ENCODE results near the gene GPR84. TPM values are rescaled to one million over a fixed set of nuclear protein-coding genes. Genes with fewer than 3 reads are reported as not detected.
A peak's percentile ranks its signal among the peaks of the same experiment; 100 is the strongest.

Gene GPR84
- total and polyA plus RNA-seq, 2 experiments from 2014 or later = not detected

GRCh38 chr12:54390668-54391551, 26.6 kb upstream of the GPR84 start:
- H3F3A ChIP-seq (replicated peaks; ENCODE audit: low read depth) = peaks cover 13% of the 10 kb centered on the region; the same call in 1 of the 2 replicates
- H3K4me1 ChIP-seq (ENCODE audit: insufficient read depth) = peaks cover 68% of the 10 kb centered on the region
- H3K79me2 ChIP-seq (replicated peaks; ENCODE audit: insufficient read depth) = no peaks in the 10 kb centered on the region
- Mint-ChIP-seq H3K27ac (no peak overlapping the region), H3K4me1 (peaks cover 70% of the 10 kb centered on the region), H3K27me3 (ENCODE audit: insufficient read depth, low read depth, poor library complexity) (peaks cover 20% of the 10 kb centered on the region), H3K4me3 (peak overlapping the region; percentile 81), H3K36me3 (ENCODE audit: low read depth) (peaks cover 10% of the 10 kb centered on the region), H3K9me3 (no peaks in the 10 kb centered on the region)
- no peaks in the 10 kb centered on the region; the same call in 1 of the 2 replicates for H4K20me1 ChIP-seq (replicated peaks; ENCODE audit: insufficient read depth)
- H3K4me2 ChIP-seq = peak overlapping the region; percentile 97
- peaks cover 18% of the 10 kb centered on the region for H3K27me3 ChIP-seq (ENCODE audit: insufficient read depth)
- H3K4me3 ChIP-seq = peak overlapping the region; percentile 98
- H3K9me2 ChIP-seq (ENCODE audit: insufficient read depth) = 0 out of 2 replicates have a peak, but pooled peaks cover 9% of the 10 kb centered on the region
- TF ChIP-seq, protein P1, sequence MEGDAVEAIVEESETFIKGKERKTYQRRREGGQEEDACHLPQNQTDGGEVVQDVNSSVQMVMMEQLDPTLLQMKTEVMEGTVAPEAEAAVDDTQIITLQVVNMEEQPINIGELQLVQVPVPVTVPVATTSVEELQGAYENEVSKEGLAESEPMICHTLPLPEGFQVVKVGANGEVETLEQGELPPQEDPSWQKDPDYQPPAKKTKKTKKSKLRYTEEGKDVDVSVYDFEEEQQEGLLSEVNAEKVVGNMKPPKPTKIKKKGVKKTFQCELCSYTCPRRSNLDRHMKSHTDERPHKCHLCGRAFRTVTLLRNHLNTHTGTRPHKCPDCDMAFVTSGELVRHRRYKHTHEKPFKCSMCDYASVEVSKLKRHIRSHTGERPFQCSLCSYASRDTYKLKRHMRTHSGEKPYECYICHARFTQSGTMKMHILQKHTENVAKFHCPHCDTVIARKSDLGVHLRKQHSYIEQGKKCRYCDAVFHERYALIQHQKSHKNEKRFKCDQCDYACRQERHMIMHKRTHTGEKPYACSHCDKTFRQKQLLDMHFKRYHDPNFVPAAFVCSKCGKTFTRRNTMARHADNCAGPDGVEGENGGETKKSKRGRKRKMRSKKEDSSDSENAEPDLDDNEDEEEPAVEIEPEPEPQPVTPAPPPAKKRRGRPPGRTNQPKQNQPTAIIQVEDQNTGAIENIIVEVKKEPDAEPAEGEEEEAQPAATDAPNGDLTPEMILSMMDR (conservative IDR thresholded peaks at IDR 0.05; ENCODE audit: low read depth in 2 of 2) = peak in 1 of 2 experiments; percentile 50; a peak in 2 of 4 replicates
- TF ChIP-seq, protein P2, sequence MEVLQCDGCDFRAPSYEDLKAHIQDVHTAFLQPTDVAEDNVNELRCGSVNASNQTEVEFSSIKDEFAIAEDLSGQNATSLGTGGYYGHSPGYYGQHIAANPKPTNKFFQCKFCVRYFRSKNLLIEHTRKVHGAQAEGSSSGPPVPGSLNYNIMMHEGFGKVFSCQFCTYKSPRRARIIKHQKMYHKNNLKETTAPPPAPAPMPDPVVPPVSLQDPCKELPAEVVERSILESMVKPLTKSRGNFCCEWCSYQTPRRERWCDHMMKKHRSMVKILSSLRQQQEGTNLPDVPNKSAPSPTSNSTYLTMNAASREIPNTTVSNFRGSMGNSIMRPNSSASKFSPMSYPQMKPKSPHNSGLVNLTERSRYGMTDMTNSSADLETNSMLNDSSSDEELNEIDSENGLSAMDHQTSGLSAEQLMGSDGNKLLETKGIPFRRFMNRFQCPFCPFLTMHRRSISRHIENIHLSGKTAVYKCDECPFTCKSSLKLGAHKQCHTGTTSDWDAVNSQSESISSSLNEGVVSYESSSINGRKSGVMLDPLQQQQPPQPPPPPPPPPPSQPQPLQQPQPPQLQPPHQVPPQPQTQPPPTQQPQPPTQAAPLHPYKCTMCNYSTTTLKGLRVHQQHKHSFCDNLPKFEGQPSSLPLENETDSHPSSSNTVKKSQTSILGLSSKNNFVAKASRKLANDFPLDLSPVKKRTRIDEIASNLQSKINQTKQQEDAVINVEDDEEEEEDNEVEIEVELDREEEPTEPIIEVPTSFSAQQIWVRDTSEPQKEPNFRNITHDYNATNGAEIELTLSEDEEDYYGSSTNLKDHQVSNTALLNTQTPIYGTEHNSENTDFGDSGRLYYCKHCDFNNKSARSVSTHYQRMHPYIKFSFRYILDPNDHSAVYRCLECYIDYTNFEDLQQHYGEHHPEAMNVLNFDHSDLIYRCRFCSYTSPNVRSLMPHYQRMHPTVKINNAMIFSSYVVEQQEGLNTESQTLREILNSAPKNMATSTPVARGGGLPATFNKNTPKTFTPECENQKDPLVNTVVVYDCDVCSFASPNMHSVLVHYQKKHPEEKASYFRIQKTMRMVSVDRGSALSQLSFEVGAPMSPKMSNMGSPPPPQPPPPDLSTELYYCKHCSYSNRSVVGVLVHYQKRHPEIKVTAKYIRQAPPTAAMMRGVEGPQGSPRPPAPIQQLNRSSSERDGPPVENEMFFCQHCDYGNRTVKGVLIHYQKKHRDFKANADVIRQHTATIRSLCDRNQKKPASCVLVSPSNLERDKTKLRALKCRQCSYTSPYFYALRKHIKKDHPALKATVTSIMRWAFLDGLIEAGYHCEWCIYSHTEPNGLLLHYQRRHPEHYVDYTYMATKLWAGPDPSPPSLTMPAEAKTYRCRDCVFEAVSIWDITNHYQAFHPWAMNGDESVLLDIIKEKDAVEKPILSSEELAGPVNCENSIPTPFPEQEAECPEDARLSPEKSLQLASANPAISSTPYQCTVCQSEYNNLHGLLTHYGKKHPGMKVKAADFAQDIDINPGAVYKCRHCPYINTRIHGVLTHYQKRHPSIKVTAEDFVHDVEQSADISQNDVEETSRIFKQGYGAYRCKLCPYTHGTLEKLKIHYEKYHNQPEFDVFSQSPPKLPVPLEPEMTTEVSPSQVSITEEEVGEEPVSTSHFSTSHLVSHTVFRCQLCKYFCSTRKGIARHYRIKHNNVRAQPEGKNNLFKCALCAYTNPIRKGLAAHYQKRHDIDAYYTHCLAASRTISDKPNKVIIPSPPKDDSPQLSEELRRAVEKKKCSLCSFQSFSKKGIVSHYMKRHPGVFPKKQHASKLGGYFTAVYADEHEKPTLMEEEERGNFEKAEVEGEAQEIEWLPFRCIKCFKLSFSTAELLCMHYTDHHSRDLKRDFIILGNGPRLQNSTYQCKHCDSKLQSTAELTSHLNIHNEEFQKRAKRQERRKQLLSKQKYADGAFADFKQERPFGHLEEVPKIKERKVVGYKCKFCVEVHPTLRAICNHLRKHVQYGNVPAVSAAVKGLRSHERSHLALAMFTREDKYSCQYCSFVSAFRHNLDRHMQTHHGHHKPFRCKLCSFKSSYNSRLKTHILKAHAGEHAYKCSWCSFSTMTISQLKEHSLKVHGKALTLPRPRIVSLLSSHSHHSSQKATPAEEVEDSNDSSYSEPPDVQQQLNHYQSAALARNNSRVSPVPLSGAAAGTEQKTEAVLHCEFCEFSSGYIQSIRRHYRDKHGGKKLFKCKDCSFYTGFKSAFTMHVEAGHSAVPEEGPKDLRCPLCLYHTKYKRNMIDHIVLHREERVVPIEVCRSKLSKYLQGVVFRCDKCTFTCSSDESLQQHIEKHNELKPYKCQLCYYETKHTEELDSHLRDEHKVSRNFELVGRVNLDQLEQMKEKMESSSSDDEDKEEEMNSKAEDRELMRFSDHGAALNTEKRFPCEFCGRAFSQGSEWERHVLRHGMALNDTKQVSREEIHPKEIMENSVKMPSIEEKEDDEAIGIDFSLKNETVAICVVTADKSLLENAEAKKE (CRISPR knock-in tag; IDR thresholded peaks at IDR 0.05) = no peak
- TF ChIP-seq POLR2AphosphoS5 (IDR thresholded peaks at IDR 0.05; ENCODE audit: low read depth) (peak; percentile 29; the same call in 1 of the 2 replicates), ZNF331 (CRISPR knock-in tag; IDR thresholded peaks at IDR 0.05; ENCODE audit: low read depth) (no peak), ZNF114 (CRISPR knock-in tag; IDR thresholded peaks at IDR 0.05) (no peak), EZH2 (IDR thresholded peaks at IDR 0.05; ENCODE audit: low read depth, unreplicated experiment) (no peak)
- DNase-seq (ENCODE audit: low spot score) (peak; percentile 95), ATAC-seq (peak; percentile 59)
- H3K27ac ChIP-seq (ENCODE audit: low read depth) = 0 out of 2 replicates have a peak overlapping the region, but pooled peaks have one; percentile 39
- H3K36me3 ChIP-seq (ENCODE audit: insufficient read depth) = no peaks in the 10 kb centered on the region
- peak overlapping the region; percentile 95 for H2AFZ ChIP-seq
